Fibroblast of upper back skin (primary cell): Measurements from ENCODE around the gene GPRC5B.

Experiments used
- DNase-seq: peaks from one replicate; pipeline ENCODE4 v3.0.0-alpha.2; 2013

GPRC5B gene

DNA sequence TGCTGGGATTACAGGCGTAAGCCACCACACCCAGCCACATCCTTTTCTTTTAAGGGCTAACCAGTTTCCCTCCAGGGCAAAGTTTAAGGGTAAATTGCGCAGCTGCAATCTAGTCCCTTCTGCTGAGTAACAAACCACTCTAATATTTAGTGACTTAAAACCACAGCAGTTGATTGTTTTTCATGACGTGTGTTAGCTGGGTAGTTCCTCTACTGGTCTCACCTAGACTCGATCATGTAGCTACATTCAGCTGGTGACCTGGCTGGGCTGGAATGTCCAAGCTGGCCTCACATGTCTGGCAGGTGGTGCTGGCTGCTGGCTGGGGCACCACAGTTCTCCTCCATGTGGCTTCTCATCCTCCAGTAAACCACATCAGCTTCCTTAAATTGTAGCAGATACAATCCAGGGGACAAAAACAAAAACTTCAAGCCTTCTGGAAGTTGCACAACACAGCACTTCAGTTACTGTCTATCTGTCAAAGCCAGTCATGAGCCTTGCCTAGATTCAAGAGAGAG is 75.5 kb downstream of the GPRC5B start:
- DNase-seq: no peak

- DNase-seq: no peak
Observed at GRCh38 chr16:19808061-19808641, 76.5 kb downstream of the GPRC5B start.
